ENCODE measurements around the gene COL26A1. TPM values are rescaled to one million over a fixed set of nuclear protein-coding genes. Genes with fewer than 3 reads are reported as not detected.

Gene COL26A1
- total RNA-seq, 2 donors from 2014 or later = 0.14 TPM; not detected in 1

- Histone ChIP-seq H3K27me3 (replicated peaks; ENCODE audit: insufficient read depth) (no peaks in the 10 kb centered on the region), H3K4me3 (no peak overlapping the region), H3K36me3 (no peaks in the 10 kb centered on the region), H3K27ac (no peak overlapping the region), H3K9me3 (no peaks in the 10 kb centered on the region), H3K4me1 (ENCODE audit: control insufficient read depth in 1 of 2, low read depth in 2 of 2) (no peaks in the 10 kb centered on the region)
- no peak for TF ChIP-seq CTCF (IDR thresholded peaks at IDR 0.05)
- ATAC-seq (ENCODE audit: insufficient number of reproducible peaks, low FRiP score, low read depth) = no peak
- no peak for DNase-seq (ENCODE audit: low spot score)
Observed at GRCh38 chr7:101435461-101436220, 73.0 kb downstream of the COL26A1 start.

GRCh38 chr7:101436221-101436735 is 73.6 kb downstream of the COL26A1 start:
- Histone ChIP-seq H3K9me3 (no peaks in the 10 kb centered on the region), H3K4me1 (ENCODE audit: control insufficient read depth in 1 of 2, low read depth in 2 of 2) (no peaks in the 10 kb centered on the region), H3K4me3 (no peak overlapping the region), H3K27me3 (replicated peaks; ENCODE audit: insufficient read depth) (no peaks in the 10 kb centered on the region), H3K36me3 (no peaks in the 10 kb centered on the region), H3K27ac (no peak overlapping the region)
- TF ChIP-seq CTCF (IDR thresholded peaks at IDR 0.05) = no peak
- DNase-seq (ENCODE audit: low spot score) = no peak
- no peak for ATAC-seq (ENCODE audit: insufficient number of reproducible peaks, low FRiP score, low read depth)

- peaks cover 0 to 2% of the 10 kb centered on the region in 2 donors for H3K4me1 ChIP-seq (ENCODE audit: control insufficient read depth in 1 of 2, low read depth in 2 of 2)
- no peaks in the 10 kb centered on the region for H3K36me3 ChIP-seq
- no peak for DNase-seq (ENCODE audit: low spot score)
- H3K27ac ChIP-seq = no peak overlapping the region
- H3K27me3 ChIP-seq (replicated peaks; ENCODE audit: insufficient read depth) = no peaks in the 10 kb centered on the region
- no peak for ATAC-seq (ENCODE audit: insufficient number of reproducible peaks, low FRiP score, low read depth)
- no peaks in the 10 kb centered on the region for H3K9me3 ChIP-seq
- TF ChIP-seq CTCF (IDR thresholded peaks at IDR 0.05) = no peak
- no peak overlapping the region for H3K4me3 ChIP-seq
Observed at GRCh38 chr7:101436857-101437576, 74.3 kb downstream of the COL26A1 start.

- no peak overlapping the region for H3K27ac ChIP-seq
- ATAC-seq (ENCODE audit: insufficient number of reproducible peaks, low FRiP score, low read depth) = no peak
- TF ChIP-seq CTCF (IDR thresholded peaks at IDR 0.05) = no peak
- H3K27me3 ChIP-seq (replicated peaks; ENCODE audit: insufficient read depth) = no peaks in the 10 kb centered on the region
- no peak for DNase-seq (ENCODE audit: low spot score)
- no peak overlapping the region for H3K4me3 ChIP-seq
- peaks cover 0 to 16% of the 10 kb centered on the region in 2 donors for H3K4me1 ChIP-seq (ENCODE audit: control insufficient read depth in 1 of 2, low read depth in 2 of 2)
- H3K9me3 ChIP-seq = no peaks in the 10 kb centered on the region
- no peaks in the 10 kb centered on the region for H3K36me3 ChIP-seq
Observed at GRCh38 chr7:101441890-101442289, 79.2 kb downstream of the COL26A1 start.

GRCh38 chr7:101442426-101443070 is 79.9 kb downstream of the COL26A1 start:
- Histone ChIP-seq H3K4me3 (no peak overlapping the region), H3K27ac (no peak overlapping the region), H3K36me3 (no peaks in the 10 kb centered on the region), H3K4me1 (ENCODE audit: control insufficient read depth in 1 of 2, low read depth in 2 of 2) (peaks cover 0 to 16% of the 10 kb centered on the region in 2 donors), H3K27me3 (replicated peaks; ENCODE audit: insufficient read depth) (no peaks in the 10 kb centered on the region), H3K9me3 (no peaks in the 10 kb centered on the region)
- no peak for DNase-seq (ENCODE audit: low spot score)
- no peak for TF ChIP-seq CTCF (IDR thresholded peaks at IDR 0.05)
- no peak for ATAC-seq (ENCODE audit: insufficient number of reproducible peaks, low FRiP score, low read depth)
